ENCODE measurements around the gene HES3.

- TF ChIP-seq CTCF (IDR thresholded peaks at IDR 0.05; ENCODE audit: low read depth, low read length): peak; percentile 85
- peak; percentile 85 for TF ChIP-seq MAX (IDR thresholded peaks at IDR 0.05; ENCODE audit: low read depth, low read length)
- TF ChIP-seq POLR2A (IDR thresholded peaks at IDR 0.05; ENCODE audit: extremely low read depth, insufficient read length): no peak
Observed at GRCh38 chr1:6245086-6245868, 1.3 kb downstream of the HES3 start.
